T-helper 1 cell (primary cell): ENCODE measurements around the gene TENT4A.

Experiments used
- DNase-seq, 5 donors: peaks; one replicate each; pipeline ENCODE4 v3.0.0-alpha.2; 2012 to 2020

TENT4A gene

GRCh38 chr5:6700685-6701355 lies 12.4 kb upstream of the TENT4A start:
- DNase-seq: no peak

DNA sequence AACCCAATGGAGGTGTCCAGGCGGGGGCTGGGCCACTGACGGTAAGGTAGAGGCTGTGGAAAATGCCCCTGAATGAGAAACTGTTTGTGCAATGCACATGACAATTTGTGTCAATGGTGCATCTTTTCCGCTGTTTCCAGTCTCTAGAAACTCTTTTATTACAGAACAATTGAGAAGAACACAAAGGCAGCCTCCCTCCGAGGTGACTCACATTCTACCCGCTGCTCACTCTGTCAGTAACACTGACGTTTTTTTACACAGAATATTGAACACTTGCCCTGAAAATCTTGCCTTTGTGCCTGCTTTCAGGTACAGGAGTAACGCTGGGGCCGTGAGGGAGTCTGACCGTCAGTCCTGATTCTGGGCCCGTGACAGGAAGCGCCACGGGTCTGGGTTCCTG lies 11.7 kb upstream of the TENT4A start:
- DNase-seq: no peak

GRCh38 chr5:6702633-6703032 lies 10.6 kb upstream of the TENT4A start:
- no peak for DNase-seq

- no peak for DNase-seq
Observed at GRCh38 chr5:6703806-6704205, 9.4 kb upstream of the TENT4A start.

- no peak for DNase-seq
Observed at GRCh38 chr5:6704361-6704851, 8.8 kb upstream of the TENT4A start.

DNA sequence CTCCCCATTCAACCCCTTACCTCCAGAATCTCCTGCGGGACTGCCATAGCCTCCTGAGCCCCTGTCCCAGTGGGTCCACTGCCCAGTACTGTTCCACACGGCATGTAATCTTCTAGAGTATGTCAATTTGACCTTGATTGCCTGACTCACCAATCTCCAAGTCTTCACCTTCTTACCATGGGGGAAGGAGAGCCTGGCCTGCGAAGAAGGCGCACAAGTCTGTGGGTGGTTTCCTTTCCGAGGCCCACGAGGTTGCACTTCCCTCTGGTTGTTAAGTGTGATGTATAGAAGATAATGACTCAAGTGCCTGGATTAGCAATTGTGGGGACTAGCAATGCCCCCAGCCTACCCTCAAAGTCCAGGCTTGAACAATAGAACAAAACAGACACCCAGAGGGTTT lies 8.1 kb upstream of the TENT4A start:
- no peak for DNase-seq

DNA sequence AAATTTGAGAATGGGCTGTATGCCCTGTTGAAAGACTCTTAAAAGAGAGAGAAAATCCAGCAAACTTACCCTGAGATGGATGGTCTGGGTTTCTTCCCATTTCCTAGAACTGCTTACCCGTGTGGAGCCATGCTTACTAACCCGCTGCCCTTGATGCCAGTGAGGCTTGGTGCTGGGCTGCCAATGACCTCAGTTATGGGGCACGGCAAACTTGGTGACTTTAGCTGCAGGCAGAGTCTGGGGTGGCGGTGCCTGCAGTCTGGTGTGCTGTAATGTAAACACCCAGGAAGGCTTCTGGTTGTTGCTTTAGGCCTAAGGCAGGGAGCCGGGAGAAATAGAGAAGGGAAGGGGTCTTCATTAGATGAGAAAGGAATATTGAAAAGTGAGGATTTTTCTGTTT lies 7.3 kb upstream of the TENT4A start:
- no peak for DNase-seq

DNA sequence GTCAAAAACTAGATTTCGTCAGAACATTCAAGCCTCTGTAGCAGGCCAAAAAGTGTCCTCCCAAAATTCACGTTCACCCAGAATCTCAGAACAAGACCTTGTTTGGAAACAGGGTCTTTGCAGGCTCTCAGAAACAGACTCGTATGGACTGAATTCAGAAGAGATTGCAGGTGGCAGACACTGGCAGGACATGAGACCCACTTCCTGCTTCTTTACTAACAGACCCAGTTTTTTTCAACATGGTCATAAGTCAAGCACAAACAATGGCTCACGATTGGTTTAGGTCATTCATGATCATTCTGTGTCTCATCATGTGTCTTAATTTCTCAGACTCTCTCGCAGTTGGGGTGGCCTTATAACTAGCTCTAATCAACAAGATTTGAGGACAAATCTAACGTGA lies 5.4 kb upstream of the TENT4A start:
- DNase-seq: no peak

DNA sequence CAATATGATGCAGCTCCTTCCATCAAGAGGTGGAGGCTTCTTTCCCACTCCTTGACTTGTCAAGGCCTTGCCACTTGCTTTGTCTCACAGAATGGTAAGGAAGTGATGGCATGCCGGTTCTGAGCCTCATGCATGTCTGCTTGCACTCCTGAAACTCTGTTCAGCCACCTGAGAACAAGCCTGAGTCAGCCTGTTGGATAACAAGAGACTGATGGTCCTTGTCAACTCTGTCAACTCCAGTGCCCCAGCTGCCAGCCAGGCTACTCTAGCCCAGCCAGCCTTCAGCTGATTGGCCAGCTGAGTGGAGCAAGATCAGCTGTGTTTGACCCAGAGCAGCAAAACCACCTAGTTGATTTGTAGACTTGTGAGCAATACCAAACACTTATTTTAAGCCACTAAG lies 4.4 kb upstream of the TENT4A start:
- no peak for DNase-seq

GRCh38 chr5:6710070-6710469 lies 3.2 kb upstream of the TENT4A start:
- no peak for DNase-seq

DNA sequence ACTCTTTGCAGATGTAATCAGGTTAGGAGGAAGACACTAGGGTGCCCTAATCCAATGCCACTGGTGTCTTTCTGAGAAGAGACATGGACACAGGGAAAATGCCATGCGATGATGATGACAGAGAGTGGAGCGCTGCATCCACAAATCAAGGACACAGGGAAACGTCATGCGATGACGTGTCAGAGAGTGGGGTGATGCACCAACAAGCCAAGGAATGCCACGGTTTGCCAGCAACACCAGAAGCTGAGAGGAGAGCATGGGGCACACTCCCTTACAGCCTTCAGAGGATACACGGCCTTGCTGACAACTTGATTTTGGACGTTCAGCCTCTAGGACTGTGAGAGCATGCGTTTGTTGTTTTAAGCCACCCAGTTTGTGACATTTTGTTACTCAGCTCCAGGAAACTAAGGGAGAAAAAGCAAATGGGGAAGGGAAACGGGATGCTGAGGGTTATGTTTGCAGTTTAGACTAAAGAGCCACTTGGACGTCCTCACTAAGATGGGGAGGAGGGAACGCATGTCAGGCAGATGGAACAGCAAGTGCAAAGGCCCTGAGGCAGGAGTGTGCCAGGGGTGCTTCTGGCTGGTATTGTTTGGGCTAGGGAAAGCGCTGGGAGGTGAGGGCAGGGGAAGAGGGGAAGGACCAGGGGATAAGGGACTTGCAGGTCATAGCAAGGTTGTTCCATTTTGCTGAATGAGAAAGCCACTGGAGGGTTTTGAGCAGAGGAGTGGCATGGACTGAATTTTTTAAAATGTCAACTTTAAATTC lies 2.5 kb upstream of the TENT4A start:
- DNase-seq: no peak

DNA sequence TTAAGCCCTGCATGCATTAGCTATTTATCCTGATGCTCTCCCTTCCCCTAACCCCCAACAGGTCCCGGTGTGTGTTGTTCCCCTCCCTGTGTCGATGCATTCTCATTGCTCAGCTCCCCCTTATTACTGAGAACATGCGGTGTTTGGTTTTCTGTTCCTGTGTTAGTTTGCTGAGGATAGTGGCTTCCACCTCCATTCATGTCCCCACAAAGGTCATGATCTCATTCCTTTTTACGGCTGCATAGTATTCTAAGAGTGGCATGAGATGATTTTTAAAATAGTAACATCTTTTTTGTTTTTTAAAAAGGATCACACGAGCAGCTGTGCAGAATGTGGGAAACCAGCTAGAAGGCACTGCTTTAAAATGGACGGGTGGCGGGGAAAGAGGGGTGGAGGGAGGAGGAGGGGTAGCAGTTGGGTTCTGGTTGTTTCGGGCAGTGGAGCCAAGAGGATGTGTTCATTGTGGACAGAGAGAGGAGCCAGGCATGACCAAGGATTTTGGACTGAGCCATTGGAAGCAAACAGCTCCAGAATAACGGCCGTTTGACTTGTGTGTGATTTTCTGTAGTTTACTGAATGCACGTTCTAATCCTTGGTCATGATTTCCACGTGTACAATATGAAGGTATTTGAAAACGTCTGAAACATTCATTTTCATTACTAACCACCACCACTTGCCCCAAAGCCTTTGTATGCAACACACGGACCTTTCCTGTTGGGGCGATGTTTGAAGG lies 1.7 kb upstream of the TENT4A start:
- no peak for DNase-seq

DNA sequence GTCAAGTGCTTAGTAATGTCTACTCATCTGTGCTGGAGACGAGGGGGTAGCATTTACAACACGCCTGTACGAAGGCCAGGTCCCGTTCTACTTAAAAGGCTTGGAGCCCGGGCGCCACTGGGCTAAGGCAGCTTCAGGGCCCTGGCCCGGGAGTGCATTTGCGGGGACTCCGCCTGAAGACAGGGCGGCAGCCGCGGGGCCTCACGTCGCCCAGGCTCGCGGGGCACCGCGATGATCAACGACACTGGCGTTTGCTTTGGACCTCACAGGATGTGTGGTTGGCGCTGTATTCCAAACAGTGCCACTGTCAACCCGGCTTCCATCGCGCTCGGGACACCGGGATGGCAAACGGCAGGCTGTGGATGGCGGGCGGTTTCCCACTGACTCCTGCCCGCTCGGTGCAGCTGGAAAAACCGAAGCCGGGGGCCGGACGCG lies 1.1 kb upstream of the TENT4A start:
- peak in 3 of 5 donors; percentile 23 to 68 (median 38) for DNase-seq

- DNase-seq: peak in 4 of 5 donors; percentile 93 to 98 (median 96)
Observed at GRCh38 chr5:6712577-6713273, 507 bp upstream of the TENT4A start.

DNA sequence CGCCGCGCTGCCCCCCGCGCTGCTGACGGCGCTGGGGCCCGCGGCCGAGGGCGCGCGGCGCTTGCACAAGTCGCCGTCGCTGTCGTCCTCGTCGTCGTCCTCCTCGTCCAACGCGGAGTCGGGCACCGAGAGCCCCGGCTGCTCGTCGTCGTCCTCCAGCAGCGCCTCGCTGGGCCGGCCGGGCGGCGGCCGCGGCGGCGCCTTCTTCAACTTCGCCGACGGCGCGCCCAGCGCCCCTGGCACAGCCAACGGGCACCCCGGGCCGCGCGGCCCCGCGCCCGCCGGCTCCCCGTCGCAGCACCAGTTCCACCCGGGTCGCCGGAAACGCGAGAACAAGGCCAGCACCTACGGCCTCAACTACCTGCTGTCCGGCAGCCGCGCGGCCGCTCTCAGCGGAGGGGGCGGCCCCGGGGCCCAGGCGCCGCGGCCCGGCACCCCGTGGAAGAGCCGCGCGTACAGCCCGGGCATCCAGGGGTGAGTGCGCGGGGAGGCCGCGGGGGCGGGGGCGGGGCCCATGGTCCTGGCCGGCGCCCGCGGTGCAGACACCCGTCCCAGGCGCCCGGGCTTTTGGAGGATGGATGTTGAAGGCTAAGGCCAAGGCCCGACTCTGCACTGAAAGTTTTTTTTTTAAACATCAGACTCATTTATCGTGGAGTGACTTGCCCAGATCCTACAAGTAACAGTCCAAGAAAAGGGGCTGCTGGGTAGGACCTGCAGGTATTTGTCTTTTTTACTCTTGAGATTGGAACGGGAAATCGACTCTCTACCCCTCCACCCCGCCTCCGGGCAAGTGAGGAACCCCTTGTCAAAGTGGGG lies 1.2 kb downstream of the TENT4A start:
- peak in 1 of 5 donors; percentile 40 for DNase-seq

- no peak for DNase-seq
Observed at GRCh38 chr5:6715271-6715670, 2.0 kb downstream of the TENT4A start.

DNA sequence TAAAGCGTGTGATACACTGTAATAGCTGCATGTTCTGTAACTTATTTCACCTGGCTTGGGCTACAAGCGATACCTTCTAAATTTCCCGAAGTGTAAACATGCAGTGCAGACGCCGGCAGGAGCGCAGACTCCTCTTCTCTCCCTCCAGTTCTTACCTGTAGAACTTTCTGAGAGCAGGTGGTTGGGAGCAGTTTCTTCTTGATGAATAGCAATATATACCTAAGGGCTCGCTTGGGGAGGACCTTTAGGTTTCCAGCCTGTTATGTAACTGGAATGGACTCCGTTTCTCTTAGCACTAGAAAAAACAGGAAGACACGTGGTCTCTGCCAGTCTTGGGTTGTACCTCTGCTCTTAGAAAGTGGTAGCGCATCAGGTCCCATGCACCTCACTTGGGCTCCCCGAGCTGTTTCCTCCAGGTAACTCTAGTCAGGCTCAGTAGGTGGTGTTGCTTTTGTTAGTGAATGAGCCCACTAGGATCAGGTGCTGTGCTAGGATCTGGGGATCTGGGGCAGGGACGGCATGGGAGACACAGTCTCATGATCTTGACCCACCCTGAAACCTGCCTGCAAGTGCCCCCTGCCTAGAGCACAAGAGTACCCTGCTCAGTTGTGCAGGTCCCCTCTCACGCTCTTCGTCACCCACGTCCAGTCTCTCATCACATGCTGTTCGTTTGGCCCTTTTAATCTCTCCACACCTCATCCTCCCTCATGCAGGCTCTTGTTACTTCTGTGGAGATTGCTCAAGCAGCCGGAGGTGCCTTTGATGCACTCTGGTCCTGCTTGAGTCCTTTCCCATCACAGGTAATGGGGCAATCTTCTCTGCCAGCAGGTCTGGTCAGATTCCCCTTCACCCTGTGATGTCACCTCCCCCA lies 2.8 kb downstream of the TENT4A start:
- peak in 1 of 5 donors; percentile 42 for DNase-seq

- no peak for DNase-seq
Observed at GRCh38 chr5:6716629-6717149, 3.5 kb downstream of the TENT4A start.

GRCh38 chr5:6717247-6717646 lies 4.0 kb downstream of the TENT4A start:
- DNase-seq: no peak

DNA sequence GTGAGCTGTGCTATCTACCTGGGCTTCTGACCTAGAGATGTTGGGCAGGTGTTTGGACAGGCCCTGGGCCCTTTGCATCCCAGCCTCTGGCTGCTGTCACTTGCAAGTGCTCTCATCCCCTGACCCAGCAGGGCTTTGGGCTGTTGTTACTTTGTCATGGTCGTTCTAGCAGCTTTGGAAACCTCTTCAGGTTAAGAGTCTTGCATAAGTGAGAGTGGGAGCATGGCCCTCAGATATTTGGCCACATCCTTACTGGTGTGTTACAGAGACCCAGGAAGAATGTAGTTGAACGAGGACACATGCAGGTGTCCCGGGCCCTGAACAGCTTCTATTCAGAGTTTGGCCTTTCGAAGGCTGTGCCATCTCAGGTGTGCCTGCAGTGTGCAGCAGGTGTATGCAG lies 4.5 kb downstream of the TENT4A start:
- DNase-seq: no peak
